ENCODE data around the gene SASS6.

SASS6 gene

GRCh38 chr1:100076744-100077143, 56.0 kb downstream of the SASS6 start:
- Histone ChIP-seq H3K27me3 (ENCODE audit: control insufficient read depth in 1 of 2, insufficient read depth in 2 of 2, low read length in 2 of 2) (no peaks in the 10 kb centered on the region), H3K4me1 (ENCODE audit: control insufficient read depth in 1 of 2, insufficient read depth in 2 of 2, low read length in 2 of 2) (no peaks in the 10 kb centered on the region), H3K4me3 (ENCODE audit: low read depth in 1 of 2, low read length in 2 of 2) (no peak overlapping the region), H3K9me3 (ENCODE audit: control insufficient read depth in 1 of 2, low read length in 2 of 2) (no peaks in the 10 kb centered on the region), H3K36me3 (ENCODE audit: control insufficient read depth in 1 of 2, insufficient read depth in 2 of 2, low read length in 2 of 2) (peaks cover 37 to 69% of the 10 kb centered on the region in 2 donors), H3K27ac (ENCODE audit: low read depth, low read length) (no peak overlapping the region), H3K9ac (ENCODE audit: low read depth in 1 of 2, low read length in 2 of 2) (no peak overlapping the region)

- Histone ChIP-seq H3K9me3 (ENCODE audit: control insufficient read depth in 1 of 2, low read length in 2 of 2) (no peaks in the 10 kb centered on the region), H3K36me3 (ENCODE audit: control insufficient read depth in 1 of 2, insufficient read depth in 2 of 2, low read length in 2 of 2) (peaks cover 42 to 70% of the 10 kb centered on the region in 2 donors), H3K4me3 (ENCODE audit: low read depth in 1 of 2, low read length in 2 of 2) (no peak overlapping the region), H3K27me3 (ENCODE audit: control insufficient read depth in 1 of 2, insufficient read depth in 2 of 2, low read length in 2 of 2) (no peaks in the 10 kb centered on the region), H3K4me1 (ENCODE audit: control insufficient read depth in 1 of 2, insufficient read depth in 2 of 2, low read length in 2 of 2) (no peaks in the 10 kb centered on the region), H3K27ac (ENCODE audit: low read depth, low read length) (no peak overlapping the region), H3K9ac (ENCODE audit: low read depth in 1 of 2, low read length in 2 of 2) (no peak overlapping the region)
Measured at GRCh38 chr1:100076319-100076718, 56.4 kb downstream of the SASS6 start.

- peaks cover 43 to 70% of the 10 kb centered on the region in 2 donors for H3K36me3 ChIP-seq (ENCODE audit: control insufficient read depth in 1 of 2, insufficient read depth in 2 of 2, low read length in 2 of 2)
Measured at GRCh38 chr1:100075773-100076172, 57.0 kb downstream of the SASS6 start.

GRCh38 chr1:100074604-100075395, 57.9 kb downstream of the SASS6 start:
- no peak overlapping the region for H3K27ac ChIP-seq (ENCODE audit: low read depth, low read length)
- no peaks in the 10 kb centered on the region for H3K4me1 ChIP-seq (ENCODE audit: control insufficient read depth in 1 of 2, insufficient read depth in 2 of 2, low read length in 2 of 2)
- H3K9ac ChIP-seq (ENCODE audit: low read depth in 1 of 2, low read length in 2 of 2) = no peak overlapping the region
- no peak overlapping the region for H3K4me3 ChIP-seq (ENCODE audit: low read depth in 1 of 2, low read length in 2 of 2)
- H3K9me3 ChIP-seq (ENCODE audit: control insufficient read depth in 1 of 2, low read length in 2 of 2) = no peaks in the 10 kb centered on the region
- H3K36me3 ChIP-seq (ENCODE audit: control insufficient read depth in 1 of 2, insufficient read depth in 2 of 2, low read length in 2 of 2) = peaks cover 49 to 72% of the 10 kb centered on the region in 2 donors
- H3K27me3 ChIP-seq (ENCODE audit: control insufficient read depth in 1 of 2, insufficient read depth in 2 of 2, low read length in 2 of 2) = no peaks in the 10 kb centered on the region

More at GRCh38 chr1:100075773-100076172, 57.0 kb downstream of the SASS6 start:
- Histone ChIP-seq H3K4me1 (ENCODE audit: control insufficient read depth in 1 of 2, insufficient read depth in 2 of 2, low read length in 2 of 2) (no peaks in the 10 kb centered on the region), H3K27ac (ENCODE audit: low read depth, low read length) (no peak overlapping the region), H3K9ac (ENCODE audit: low read depth in 1 of 2, low read length in 2 of 2) (no peak overlapping the region), H3K9me3 (ENCODE audit: control insufficient read depth in 1 of 2, low read length in 2 of 2) (no peaks in the 10 kb centered on the region), H3K27me3 (ENCODE audit: control insufficient read depth in 1 of 2, insufficient read depth in 2 of 2, low read length in 2 of 2) (no peaks in the 10 kb centered on the region), H3K4me3 (ENCODE audit: low read depth in 1 of 2, low read length in 2 of 2) (no peak overlapping the region)

GRCh38 chr1:100073531-100073930, 59.2 kb downstream of the SASS6 start:
- Histone ChIP-seq H3K4me1 (ENCODE audit: control insufficient read depth in 1 of 2, insufficient read depth in 2 of 2, low read length in 2 of 2) (no peaks in the 10 kb centered on the region), H3K27me3 (ENCODE audit: control insufficient read depth in 1 of 2, insufficient read depth in 2 of 2, low read length in 2 of 2) (no peaks in the 10 kb centered on the region), H3K4me3 (ENCODE audit: low read depth in 1 of 2, low read length in 2 of 2) (no peak overlapping the region), H3K27ac (ENCODE audit: low read depth, low read length) (no peak overlapping the region), H3K9ac (ENCODE audit: low read depth in 1 of 2, low read length in 2 of 2) (no peak overlapping the region), H3K9me3 (ENCODE audit: control insufficient read depth in 1 of 2, low read length in 2 of 2) (no peaks in the 10 kb centered on the region), H3K36me3 (ENCODE audit: control insufficient read depth in 1 of 2, insufficient read depth in 2 of 2, low read length in 2 of 2) (peaks cover 45 to 72% of the 10 kb centered on the region in 2 donors)

GRCh38 chr1:100070201-100070939, 62.4 kb downstream of the SASS6 start:
- Histone ChIP-seq H3K27me3 (ENCODE audit: control insufficient read depth in 1 of 2, insufficient read depth in 2 of 2, low read length in 2 of 2) (no peaks in the 10 kb centered on the region), H3K4me1 (ENCODE audit: control insufficient read depth in 1 of 2, insufficient read depth in 2 of 2, low read length in 2 of 2) (peaks cover 0 to under 1% of the 10 kb centered on the region in 2 donors), H3K9me3 (ENCODE audit: control insufficient read depth in 1 of 2, low read length in 2 of 2) (no peaks in the 10 kb centered on the region), H3K36me3 (ENCODE audit: control insufficient read depth in 1 of 2, insufficient read depth in 2 of 2, low read length in 2 of 2) (peaks cover 45 to 80% of the 10 kb centered on the region in 2 donors), H3K4me3 (ENCODE audit: low read depth in 1 of 2, low read length in 2 of 2) (no peak overlapping the region), H3K27ac (ENCODE audit: low read depth, low read length) (no peak overlapping the region), H3K9ac (ENCODE audit: low read depth in 1 of 2, low read length in 2 of 2) (no peak overlapping the region)

- Histone ChIP-seq H3K9ac (ENCODE audit: low read depth in 1 of 2, low read length in 2 of 2) (no peak overlapping the region), H3K36me3 (ENCODE audit: control insufficient read depth in 1 of 2, insufficient read depth in 2 of 2, low read length in 2 of 2) (peaks cover 28 to 73% of the 10 kb centered on the region in 2 donors), H3K27ac (ENCODE audit: low read depth, low read length) (no peak overlapping the region), H3K27me3 (ENCODE audit: control insufficient read depth in 1 of 2, insufficient read depth in 2 of 2, low read length in 2 of 2) (no peaks in the 10 kb centered on the region), H3K9me3 (ENCODE audit: control insufficient read depth in 1 of 2, low read length in 2 of 2) (no peaks in the 10 kb centered on the region), H3K4me1 (ENCODE audit: control insufficient read depth in 1 of 2, insufficient read depth in 2 of 2, low read length in 2 of 2) (peaks cover 0 to 4% of the 10 kb centered on the region in 2 donors), H3K4me3 (ENCODE audit: low read depth in 1 of 2, low read length in 2 of 2) (no peak overlapping the region)
Measured at GRCh38 chr1:100065969-100066227, 66.8 kb downstream of the SASS6 start.

GRCh38 chr1:100065183-100065968, 67.4 kb downstream of the SASS6 start:
- Histone ChIP-seq H3K27ac (ENCODE audit: low read depth, low read length) (no peak overlapping the region), H3K9ac (ENCODE audit: low read depth in 1 of 2, low read length in 2 of 2) (no peak overlapping the region), H3K27me3 (ENCODE audit: control insufficient read depth in 1 of 2, insufficient read depth in 2 of 2, low read length in 2 of 2) (no peaks in the 10 kb centered on the region), H3K4me1 (ENCODE audit: control insufficient read depth in 1 of 2, insufficient read depth in 2 of 2, low read length in 2 of 2) (peaks cover 0 to 4% of the 10 kb centered on the region in 2 donors), H3K9me3 (ENCODE audit: control insufficient read depth in 1 of 2, low read length in 2 of 2) (no peaks in the 10 kb centered on the region), H3K4me3 (ENCODE audit: low read depth in 1 of 2, low read length in 2 of 2) (no peak overlapping the region), H3K36me3 (ENCODE audit: control insufficient read depth in 1 of 2, insufficient read depth in 2 of 2, low read length in 2 of 2) (peaks cover 29 to 73% of the 10 kb centered on the region in 2 donors)

- Histone ChIP-seq H3K27me3 (ENCODE audit: control insufficient read depth in 1 of 2, insufficient read depth in 2 of 2, low read length in 2 of 2) (no peaks in the 10 kb centered on the region), H3K4me3 (ENCODE audit: low read depth in 1 of 2, low read length in 2 of 2) (no peak overlapping the region), H3K9me3 (ENCODE audit: control insufficient read depth in 1 of 2, low read length in 2 of 2) (no peaks in the 10 kb centered on the region), H3K36me3 (ENCODE audit: control insufficient read depth in 1 of 2, insufficient read depth in 2 of 2, low read length in 2 of 2) (peaks cover 17 to 55% of the 10 kb centered on the region in 2 donors), H3K27ac (ENCODE audit: low read depth, low read length) (no peak overlapping the region), H3K4me1 (ENCODE audit: control insufficient read depth in 1 of 2, insufficient read depth in 2 of 2, low read length in 2 of 2) (peaks cover 0 to 4% of the 10 kb centered on the region in 2 donors), H3K9ac (ENCODE audit: low read depth in 1 of 2, low read length in 2 of 2) (no peak overlapping the region)
Measured at GRCh38 chr1:100061681-100062080, 71.0 kb downstream of the SASS6 start.

GRCh38 chr1:100053727-100054126, 79.0 kb downstream of the SASS6 start:
- H3K27me3 ChIP-seq (ENCODE audit: control insufficient read depth in 1 of 2, insufficient read depth in 2 of 2, low read length in 2 of 2) = no peaks in the 10 kb centered on the region
- H3K27ac ChIP-seq (ENCODE audit: low read depth, low read length) = no peak overlapping the region
- no peaks in the 10 kb centered on the region for H3K9me3 ChIP-seq (ENCODE audit: control insufficient read depth in 1 of 2, low read length in 2 of 2)
- H3K4me3 ChIP-seq (ENCODE audit: low read depth in 1 of 2, low read length in 2 of 2) = no peak overlapping the region
- H3K36me3 ChIP-seq (ENCODE audit: control insufficient read depth in 1 of 2, insufficient read depth in 2 of 2, low read length in 2 of 2) = peaks cover 0 to 18% of the 10 kb centered on the region in 2 donors
- H3K9ac ChIP-seq (ENCODE audit: low read depth in 1 of 2, low read length in 2 of 2) = no peak overlapping the region
- no peaks in the 10 kb centered on the region for H3K4me1 ChIP-seq (ENCODE audit: control insufficient read depth in 1 of 2, insufficient read depth in 2 of 2, low read length in 2 of 2)
